Endothelial cell of umbilical vein (primary cell): Measurements from ENCODE around the gene MOK.

Experiments
- CTCF ChIP-seq, 2 donors: IDR thresholded peaks; 1 replicate in 1 of 2; 2 replicates in 1 of 2; pipeline ENCODE4 v1.5.1; 2011; ENCODE audit warnings: low read length in 2 of 2, mild to moderate bottlenecking in 2 of 2, moderate library complexity in 2 of 2, control low read depth in 1 of 2, inconsistent platforms in 1 of 2, low read depth in 1 of 2; ENCODE audit not compliant: insufficient read depth in 1 of 2; ENCODE audit errors: extremely low read depth in 1 of 2
- EZH2 ChIP-seq: IDR thresholded peaks from 2 replicates; pipeline ENCODE4 v1.6.1; 2012; ENCODE audit warnings: borderline replicate concordance, low read depth, mild to moderate bottlenecking, moderate library complexity, low read length, inconsistent platforms; ENCODE audit not compliant: severe bottlenecking
- GATA2 ChIP-seq: IDR thresholded peaks from 2 replicates; pipeline ENCODE4 v1.7.0; 2011; ENCODE audit warnings: low read depth, mild to moderate bottlenecking, moderate library complexity, mixed read lengths, low read length; ENCODE audit not compliant: insufficient read length, insufficient read depth
- JUN ChIP-seq: IDR thresholded peaks from 2 replicates; pipeline ENCODE4 v1.6.1; 2011; ENCODE audit warnings: borderline replicate concordance, low read depth; ENCODE audit not compliant: insufficient read length, insufficient read depth
- POLR2A ChIP-seq: IDR thresholded peaks from 2 replicates; pipeline ENCODE4 v1.6.1; 2012; ENCODE audit warnings: low read depth, mild to moderate bottlenecking, control low read depth, low read length
- POLR2AphosphoS5 ChIP-seq: IDR thresholded peaks from 2 replicates; pipeline ENCODE4 v1.6.1; 2012; ENCODE audit warnings: low read depth, mild to moderate bottlenecking, control low read depth, low read length, moderate library complexity; ENCODE audit not compliant: insufficient read depth

- TF ChIP-seq CTCF (IDR thresholded peaks at IDR 0.05; ENCODE audit: extremely low read depth in 1 of 2, insufficient read depth in 1 of 2, low read depth in 1 of 2, low read length in 2 of 2) (no peak), EZH2 (no peak), POLR2A (no peak), POLR2AphosphoS5 (no peak), JUN (no peak), GATA2 (no peak)
Measured at GRCh38 chr14:102215576-102216250, 89.3 kb downstream of the MOK start.
